ENCODE data around the gene ENTPD8.

GRCh38 chr9:137446851-137447471 is 5.8 kb upstream of the ENTPD8 start:
- TF ChIP-seq CTCF (IDR thresholded peaks at IDR 0.05), result no peak
- TF ChIP-seq EZH2 (IDR thresholded peaks at IDR 0.05), result no peak
- TF ChIP-seq EZH2phosphoT487 (IDR thresholded peaks at IDR 0.05), result no peak

All from neural progenitor cell (in vitro differentiated cells).